OCI-LY3 (cell line): ENCODE data around the gene CLIP4.

ENCODE experiments used
- CTCF ChIP-seq: fragments of 200-600, 300-600 bp; sonication (generic); IDR thresholded peaks from 2 replicates; pipeline ENCODE4 v1.5.1; 2014; ENCODE audit warnings: antibody characterized with exemption, low read length, low read depth
- EZH2phosphoT487 ChIP-seq: fragments of 200-600 bp; shearing (Covaris generic); IDR thresholded peaks from 2 replicates; pipeline ENCODE4 v1.6.1; 2018; ENCODE audit warnings: antibody characterized with exemption, mixed run types, low read depth

- TF ChIP-seq CTCF (no peak), EZH2phosphoT487 (no peak)
Observed at GRCh38 chr2:29201979-29202378, 86.8 kb downstream of the CLIP4 start.
